Smooth muscle cell (in vitro differentiated cells): ENCODE measurements around the gene CACNA1H. TPM values are rescaled to one million over a fixed set of nuclear protein-coding genes. Genes with fewer than 3 reads are reported as not detected.
A peak's percentile ranks its signal among the peaks of the same experiment; 100 is the strongest.

Experiments used
- DNase-seq: peaks from one replicate; lab custom pipeline; 2025; ENCODE audit not compliant: unreplicated experiment; lab: John Stamatoyannopoulos, UW
- H2AFZ ChIP-seq: fragments of 200-600 bp; sonication (generic); 2 replicates; pipeline ENCODE4 v1.6.0; 2016; ENCODE audit warnings: antibody characterized with exemption, low read depth, mild to moderate bottlenecking
- H3F3A ChIP-seq: fragments of 200-600 bp; sonication (generic); 2 replicates; pipeline ENCODE4 v1.6.0; 2017; ENCODE audit warnings: antibody characterized with exemption, low read depth
- H3K27ac ChIP-seq: fragments of 200-600 bp; sonication (generic); 2 replicates; pipeline ENCODE4 v1.5.1; 2016; ENCODE audit warnings: low read depth, mild to moderate bottlenecking
- H3K27me3 ChIP-seq: fragments of 200-600 bp; sonication (generic); 2 replicates; pipeline ENCODE4 v1.6.1; 2016; ENCODE audit warnings: low read depth, mild to moderate bottlenecking
- H3K36me3 ChIP-seq: fragments of 200-600 bp; sonication (generic); 2 replicates; pipeline ENCODE4 v1.5.1; 2016; ENCODE audit warnings: low read depth
- H3K4me1 ChIP-seq: fragments of 200-600 bp; sonication (generic); 2 replicates; pipeline ENCODE4 v1.5.1; 2016; ENCODE audit warnings: low read depth
- H3K4me2 ChIP-seq: fragments of 200-600 bp; sonication (generic); 2 replicates; pipeline ENCODE4 v1.6.0; 2016; ENCODE audit warnings: mild to moderate bottlenecking
- H3K4me3 ChIP-seq: fragments of 200-600 bp; sonication (generic); 2 replicates; pipeline ENCODE4 v1.5.1; 2016; ENCODE audit warnings: mild to moderate bottlenecking
- H3K79me2 ChIP-seq: fragments of 200-600 bp; sonication (generic); 2 replicates; pipeline ENCODE4 v1.6.0; 2016; ENCODE audit warnings: low read depth, mild to moderate bottlenecking
- H3K9ac ChIP-seq: fragments of 200-600 bp; sonication (generic); 2 replicates; pipeline ENCODE4 v1.6.0; 2016; ENCODE audit warnings: low read depth
- H3K9me3 ChIP-seq: fragments of 200-600 bp; sonication (generic); replicated peaks from 2 replicates; pipeline ENCODE4 v1.5.1; 2016; ENCODE audit warnings: low read depth
- H4K20me1 ChIP-seq: fragments of 200-600 bp; sonication (generic); 2 replicates; pipeline ENCODE4 v1.6.0; 2016; ENCODE audit warnings: low read depth
- WGBS: methylation state at CpG from one replicate; pipeline ENCODE4 v1.1.7; 2016; ENCODE audit warnings: low lambda C conversion rate; 5-methylcytosine and 5-hydroxymethylcytosine counted together
- polyA plus RNA-seq: library from polyadenylated mRNA; unstranded; fragments of >200 nt; fragmentation: Nextera tagmentation; extraction: Ambion mirVana; gene quantifications from 2 replicates; pipeline ENCODE4 v1.2.1, GENCODE V29; 2016
- total RNA-seq: library from RNA; depleted of rRNA; stranded (reverse); fragments of >200 nt; gene quantifications from 2 replicates; pipeline ENCODE4 v1.2.3, GENCODE V29; 2014
- TF ChIP-seq, protein P1 (sequence below): fragments of 200-600 bp; sonication (generic); IDR thresholded peaks from 2 replicates; pipeline ENCODE4 v1.5.1; 2017; ENCODE audit warnings: borderline replicate concordance, mild to moderate bottlenecking, antibody characterized with exemption; ENCODE audit not compliant: insufficient read depth, poor library complexity, severe bottlenecking

The CACNA1H gene
- total and polyA plus RNA-seq, 2 experiments from 2014 or later: 1.7 to 2.6 TPM

DNA sequence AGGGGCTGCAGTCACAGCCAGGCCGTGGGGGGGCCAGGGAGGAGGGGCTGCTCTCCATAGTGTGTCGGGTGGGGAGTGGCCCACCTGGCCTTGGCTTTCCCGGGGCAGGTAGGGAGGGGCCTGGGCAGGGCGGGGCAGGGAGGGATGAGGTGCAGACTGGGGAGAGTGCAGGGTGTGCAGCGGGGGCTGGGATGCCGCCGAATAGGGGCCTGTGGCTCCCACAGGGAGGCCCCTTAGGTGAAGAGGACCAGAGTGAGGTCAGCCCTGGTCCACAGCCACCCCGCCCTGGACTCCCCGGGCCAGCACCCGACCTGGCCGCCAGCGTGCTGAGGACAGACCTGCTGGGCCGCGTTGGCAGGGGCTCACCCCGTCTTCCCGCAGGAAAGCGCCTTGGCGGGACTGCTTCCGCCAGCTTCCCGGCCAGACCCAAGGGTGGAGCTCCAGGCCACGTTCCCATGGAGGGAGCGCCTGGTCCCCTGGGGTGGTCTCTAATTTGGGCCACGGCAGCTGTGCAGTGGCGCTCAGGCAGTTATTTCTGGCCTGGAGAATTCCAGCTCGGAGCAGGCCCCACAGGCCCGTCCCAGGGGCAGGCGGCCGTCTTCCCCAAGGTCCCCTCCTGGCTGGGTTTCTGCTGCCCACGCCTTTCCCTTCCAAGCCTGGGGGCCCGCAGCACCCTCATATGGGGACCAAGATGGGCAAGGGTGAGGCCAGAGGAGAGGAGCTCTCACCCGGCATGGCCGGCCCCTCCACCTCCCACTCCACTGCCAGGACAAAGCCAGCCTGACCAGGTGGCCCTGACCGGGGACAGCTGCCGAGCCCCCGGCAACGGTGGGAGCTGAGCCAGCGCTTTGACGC lies 27.9 kb downstream of the CACNA1H start:
- WGBS: 89% methylated on average over 36 of the region's 38 CpGs
- no peak overlapping the region for H2AFZ ChIP-seq

GRCh38 chr16:1181404-1182315 lies 28.8 kb downstream of the CACNA1H start:
- Histone ChIP-seq H3K4me3 (no peak overlapping the region), H3K36me3 (no peaks in the 10 kb centered on the region), H3F3A (no peaks in the 10 kb centered on the region), H3K9ac (no peak overlapping the region), H4K20me1 (no peaks in the 10 kb centered on the region), H3K27ac (no peak overlapping the region), H3K9me3 (no peaks in the 10 kb centered on the region), H2AFZ (no peak overlapping the region), H3K4me2 (peak overlapping the region; percentile 68), H3K79me2 (no peaks in the 10 kb centered on the region), H3K4me1 (no peaks in the 10 kb centered on the region), H3K27me3 (no peaks in the 10 kb centered on the region)
- TF ChIP-seq, protein P1, sequence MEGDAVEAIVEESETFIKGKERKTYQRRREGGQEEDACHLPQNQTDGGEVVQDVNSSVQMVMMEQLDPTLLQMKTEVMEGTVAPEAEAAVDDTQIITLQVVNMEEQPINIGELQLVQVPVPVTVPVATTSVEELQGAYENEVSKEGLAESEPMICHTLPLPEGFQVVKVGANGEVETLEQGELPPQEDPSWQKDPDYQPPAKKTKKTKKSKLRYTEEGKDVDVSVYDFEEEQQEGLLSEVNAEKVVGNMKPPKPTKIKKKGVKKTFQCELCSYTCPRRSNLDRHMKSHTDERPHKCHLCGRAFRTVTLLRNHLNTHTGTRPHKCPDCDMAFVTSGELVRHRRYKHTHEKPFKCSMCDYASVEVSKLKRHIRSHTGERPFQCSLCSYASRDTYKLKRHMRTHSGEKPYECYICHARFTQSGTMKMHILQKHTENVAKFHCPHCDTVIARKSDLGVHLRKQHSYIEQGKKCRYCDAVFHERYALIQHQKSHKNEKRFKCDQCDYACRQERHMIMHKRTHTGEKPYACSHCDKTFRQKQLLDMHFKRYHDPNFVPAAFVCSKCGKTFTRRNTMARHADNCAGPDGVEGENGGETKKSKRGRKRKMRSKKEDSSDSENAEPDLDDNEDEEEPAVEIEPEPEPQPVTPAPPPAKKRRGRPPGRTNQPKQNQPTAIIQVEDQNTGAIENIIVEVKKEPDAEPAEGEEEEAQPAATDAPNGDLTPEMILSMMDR: no peak
- WGBS: 79% methylated on average over 33 of the region's 39 CpGs
- no peak for DNase-seq

More for the DNA sequence above, 27.9 kb downstream of the CACNA1H start:
- H3K4me2 ChIP-seq: no peak overlapping the region
- no peak overlapping the region for H3K27ac ChIP-seq
- no peaks in the 10 kb centered on the region for H3K27me3 ChIP-seq
- H3K4me3 ChIP-seq: no peak overlapping the region
- no peaks in the 10 kb centered on the region for H3F3A ChIP-seq
- H3K9ac ChIP-seq: no peak overlapping the region
- TF ChIP-seq, protein P1: no peak
- no peaks in the 10 kb centered on the region for H3K36me3 ChIP-seq
- no peaks in the 10 kb centered on the region for H3K79me2 ChIP-seq
- no peaks in the 10 kb centered on the region for H3K9me3 ChIP-seq
- DNase-seq: no peak
- no peaks in the 10 kb centered on the region for H3K4me1 ChIP-seq
- no peaks in the 10 kb centered on the region for H4K20me1 ChIP-seq

GRCh38 chr16:1182316-1182671 lies 29.4 kb downstream of the CACNA1H start:
- no peak overlapping the region for H2AFZ ChIP-seq
- no peaks in the 10 kb centered on the region for H3K4me1 ChIP-seq
- H3F3A ChIP-seq: no peaks in the 10 kb centered on the region
- H3K27ac ChIP-seq: no peak overlapping the region
- peak; percentile 32 for DNase-seq
- TF ChIP-seq, protein P1: no peak
- H3K9ac ChIP-seq: no peak overlapping the region
- H3K27me3 ChIP-seq: no peaks in the 10 kb centered on the region
- no peaks in the 10 kb centered on the region for H3K36me3 ChIP-seq
- H3K9me3 ChIP-seq: no peaks in the 10 kb centered on the region
- WGBS: 8% methylated on average over 12 of the region's 19 CpGs
- peak overlapping the region; percentile 68 for H3K4me2 ChIP-seq
- H4K20me1 ChIP-seq: no peaks in the 10 kb centered on the region
- no peak overlapping the region for H3K4me3 ChIP-seq
- H3K79me2 ChIP-seq: no peaks in the 10 kb centered on the region
